Fibroblast of pulmonary artery (primary cell): ENCODE data around the gene PLA2G4D.

ENCODE experiments used
- DNase-seq: peaks from one replicate; pipeline ENCODE4 v3.0.0-alpha.2; 2010; ENCODE audit warnings: low read depth
- H3K4me3 ChIP-seq: replicated peaks from 2 replicates; pipeline ENCODE4 v1.5.1; 2011; ENCODE audit warnings: low read depth, mild to moderate bottlenecking, control low read depth, low read length, moderate library complexity
- TF ChIP-seq, protein P1 (sequence below): IDR thresholded peaks from 2 replicates; pipeline ENCODE4 v1.5.1; 2011; ENCODE audit warnings: mild to moderate bottlenecking, control low read depth, low read length, inconsistent platforms; ENCODE audit errors: missing control alignments

PLA2G4D gene

GRCh38 chr15:42133886-42134502 lies 39.6 kb upstream of the PLA2G4D start:
- TF ChIP-seq, protein P1, sequence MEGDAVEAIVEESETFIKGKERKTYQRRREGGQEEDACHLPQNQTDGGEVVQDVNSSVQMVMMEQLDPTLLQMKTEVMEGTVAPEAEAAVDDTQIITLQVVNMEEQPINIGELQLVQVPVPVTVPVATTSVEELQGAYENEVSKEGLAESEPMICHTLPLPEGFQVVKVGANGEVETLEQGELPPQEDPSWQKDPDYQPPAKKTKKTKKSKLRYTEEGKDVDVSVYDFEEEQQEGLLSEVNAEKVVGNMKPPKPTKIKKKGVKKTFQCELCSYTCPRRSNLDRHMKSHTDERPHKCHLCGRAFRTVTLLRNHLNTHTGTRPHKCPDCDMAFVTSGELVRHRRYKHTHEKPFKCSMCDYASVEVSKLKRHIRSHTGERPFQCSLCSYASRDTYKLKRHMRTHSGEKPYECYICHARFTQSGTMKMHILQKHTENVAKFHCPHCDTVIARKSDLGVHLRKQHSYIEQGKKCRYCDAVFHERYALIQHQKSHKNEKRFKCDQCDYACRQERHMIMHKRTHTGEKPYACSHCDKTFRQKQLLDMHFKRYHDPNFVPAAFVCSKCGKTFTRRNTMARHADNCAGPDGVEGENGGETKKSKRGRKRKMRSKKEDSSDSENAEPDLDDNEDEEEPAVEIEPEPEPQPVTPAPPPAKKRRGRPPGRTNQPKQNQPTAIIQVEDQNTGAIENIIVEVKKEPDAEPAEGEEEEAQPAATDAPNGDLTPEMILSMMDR: peak; percentile 72
- H3K4me3 ChIP-seq: no peak overlapping the region
- peak; percentile 50 for DNase-seq

GRCh38 chr15:42133356-42133755 lies 39.0 kb upstream of the PLA2G4D start:
- DNase-seq: no peak
- TF ChIP-seq, protein P1: no peak
- no peak overlapping the region for H3K4me3 ChIP-seq

DNA sequence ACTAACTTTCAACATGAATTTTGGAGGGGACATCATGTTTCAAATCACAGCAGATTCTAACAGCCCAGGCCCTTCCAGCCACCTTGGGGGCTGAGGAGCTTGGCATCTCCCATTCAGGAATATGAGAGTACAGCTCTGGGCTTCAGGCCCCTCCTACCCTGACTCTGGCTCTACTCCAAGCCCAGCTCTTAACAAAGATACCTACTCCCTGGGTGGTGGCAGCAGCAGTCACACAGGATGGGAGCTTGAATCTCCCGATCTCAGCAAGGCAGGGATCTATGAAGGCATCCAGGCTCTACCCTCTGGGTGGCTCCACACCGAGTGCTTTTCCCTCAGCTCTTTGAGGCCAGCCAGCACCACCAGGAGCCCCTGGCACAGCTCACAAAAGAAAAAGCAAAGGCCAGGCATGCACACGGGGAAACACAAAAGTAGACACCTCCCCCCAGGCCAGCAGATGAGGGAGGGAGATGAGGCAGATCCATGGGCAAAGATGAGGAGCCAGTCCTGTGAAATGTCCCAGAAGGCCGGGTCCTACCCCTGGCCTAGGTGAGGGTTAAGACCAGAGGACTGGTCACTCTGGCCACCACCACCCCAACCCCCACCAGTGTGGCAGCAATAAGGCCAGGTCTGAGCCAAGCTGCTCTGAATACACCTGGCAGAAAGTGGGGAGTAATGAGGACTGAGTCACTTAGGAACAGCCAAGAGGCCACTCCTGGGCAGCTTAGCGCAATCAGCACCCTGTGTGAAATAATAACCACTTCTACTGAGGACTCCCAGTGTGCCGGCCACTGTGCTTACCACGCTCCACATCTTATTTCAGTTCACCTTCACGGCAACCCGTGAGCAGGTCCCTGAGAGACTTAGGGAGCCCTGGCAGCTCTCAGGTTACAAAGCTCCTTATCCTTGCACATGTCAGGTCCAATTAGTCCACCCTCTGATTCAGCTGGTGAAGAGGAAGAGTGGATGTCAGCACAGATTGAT lies 37.8 kb upstream of the PLA2G4D start:
- TF ChIP-seq, protein P1: no peak
- H3K4me3 ChIP-seq: no peak overlapping the region
- DNase-seq: no peak

GRCh38 chr15:42131006-42131405 lies 36.6 kb upstream of the PLA2G4D start:
- DNase-seq: no peak
- TF ChIP-seq, protein P1: no peak
- no peak overlapping the region for H3K4me3 ChIP-seq

GRCh38 chr15:42130246-42130986 lies 36.1 kb upstream of the PLA2G4D start:
- H3K4me3 ChIP-seq: no peak overlapping the region
- TF ChIP-seq, protein P1: no peak

DNA sequence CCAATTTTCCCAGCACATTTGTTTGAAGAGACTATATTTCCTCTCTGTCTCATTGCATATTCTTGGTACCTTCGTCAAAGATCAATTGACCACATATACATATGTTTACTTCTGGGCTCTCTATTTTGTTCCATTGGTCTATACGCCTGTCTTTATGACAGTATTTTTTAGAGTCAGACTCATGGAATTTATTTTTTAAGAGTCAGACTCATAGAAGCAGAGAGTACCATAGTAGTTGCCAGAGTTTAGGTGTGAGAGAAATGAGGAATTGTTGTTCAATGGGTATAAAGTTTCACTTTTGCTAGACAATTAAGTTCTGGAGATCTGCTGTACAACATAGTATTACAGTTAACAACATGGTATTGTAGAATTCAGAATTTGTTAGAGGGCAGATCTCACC lies 35.0 kb upstream of the PLA2G4D start:
- no peak for DNase-seq
- TF ChIP-seq, protein P1: no peak
- no peak overlapping the region for H3K4me3 ChIP-seq

More at GRCh38 chr15:42130246-42130986, 36.1 kb upstream of the PLA2G4D start:
- no peak for DNase-seq
